Hematopoietic multipotent progenitor cell treated with erythropoietin and hydrocortisone succinate and interleukin-3 and kit ligand, for 4 days (in vitro differentiated cells): ENCODE measurements around the gene ZCCHC3.
"Not testable (repeated sequence)": the region's sequence is repeated elsewhere in the genome, so short reads cannot be mapped to it uniquely, and the experiment has no call there.

Experiments used
- DNase-seq: peaks from one replicate; pipeline ENCODE4 v3.0.0-alpha.2; 2015

Gene ZCCHC3

GRCh38 chr20:313948-314347 lies 16.6 kb downstream of the ZCCHC3 start:
- DNase-seq: no peak

GRCh38 chr20:316316-317068 lies 19.1 kb downstream of the ZCCHC3 start:
- DNase-seq: no peak

GRCh38 chr20:324177-325044 lies 27.0 kb downstream of the ZCCHC3 start:
- DNase-seq: peak; percentile 96

GRCh38 chr20:325045-325888 lies 27.9 kb downstream of the ZCCHC3 start, which contains the start of gene SOX12:
Gene SOX12 (plus strand): TSS chr20:325552. CDS start chr20:325925, 373 bp downstream.
- peak; percentile 97 for DNase-seq

GRCh38 chr20:325889-326644 lies 28.7 kb downstream of the ZCCHC3 start:
- DNase-seq: peak; percentile 85

GRCh38 chr20:326645-327185 lies 29.3 kb downstream of the ZCCHC3 start:
- DNase-seq: peak; percentile 62

- peak; percentile 97 for DNase-seq
These were observed 30.0 kb downstream of the ZCCHC3 start for GRCh38 chr20:327186-328026.

- DNase-seq: peak; percentile 11
These were observed 30.9 kb downstream of the ZCCHC3 start for GRCh38 chr20:328027-328974.

GRCh38 chr20:328975-329695 lies 31.8 kb downstream of the ZCCHC3 start:
- DNase-seq: peak; percentile 17

- no peak for DNase-seq
These were observed 32.5 kb downstream of the ZCCHC3 start for GRCh38 chr20:329851-330232.

GRCh38 chr20:330233-331149 lies 33.1 kb downstream of the ZCCHC3 start:
- DNase-seq: peak; percentile 93

GRCh38 chr20:334578-334977 lies 37.2 kb downstream of the ZCCHC3 start:
- DNase-seq: no peak

- not testable (repeated sequence) for DNase-seq
These were observed 38.7 kb downstream of the ZCCHC3 start for GRCh38 chr20:336040-336439.

- DNase-seq: peak; percentile 79
These were observed 44.3 kb downstream of the ZCCHC3 start for GRCh38 chr20:341682-342081.

GRCh38 chr20:343107-343506 lies 45.7 kb downstream of the ZCCHC3 start:
- no peak for DNase-seq

GRCh38 chr20:346033-346639 lies 48.8 kb downstream of the ZCCHC3 start:
- no peak for DNase-seq

- peak; percentile 57 for DNase-seq
These were observed 49.4 kb downstream of the ZCCHC3 start, which contains the start of gene NRSN2 for GRCh38 chr20:346640-347316. Gene NRSN2 (plus strand): TSS chr20:347111. CDS start chr20:349644, 2,533 bp downstream.
